ENCODE results near the gene MYH6.
"Not testable (repeated sequence)": the region's sequence is repeated elsewhere in the genome, so short reads cannot be mapped to it uniquely, and the experiment has no call there.

The MYH6 gene

GRCh38 chr14:23435543-23436326, 27.7 kb upstream of the MYH6 start, which contains the start of gene MYH7:
TSS of gene MYH7 (minus strand) at chr14:23435660. CDS start at chr14:23433732, 1,928 bp downstream.
- DNase-seq, result no peak

GRCh38 chr14:23434488-23435222, 26.6 kb upstream of the MYH6 start:
- DNase-seq, result no peak

- DNase-seq, result no peak
Measured at GRCh38 chr14:23433457-23433856, 25.4 kb upstream of the MYH6 start.

- DNase-seq, result no peak
Measured at GRCh38 chr14:23432946-23433345, 24.9 kb upstream of the MYH6 start.

- no peak for DNase-seq
Measured at GRCh38 chr14:23432102-23432925, 24.2 kb upstream of the MYH6 start.

GRCh38 chr14:23431486-23431885, 23.4 kb upstream of the MYH6 start:
- no peak for DNase-seq

- DNase-seq, result no peak
Measured at GRCh38 chr14:23430723-23431085, 22.6 kb upstream of the MYH6 start.

- DNase-seq, result no peak
Measured at GRCh38 chr14:23430016-23430722, 22.1 kb upstream of the MYH6 start.

- no peak for DNase-seq
Measured at GRCh38 chr14:23428686-23429495, 20.8 kb upstream of the MYH6 start.

GRCh38 chr14:23425798-23426197, 17.7 kb upstream of the MYH6 start:
- not testable (repeated sequence) for DNase-seq

- DNase-seq, result no peak
Measured at GRCh38 chr14:23425169-23425568, 17.1 kb upstream of the MYH6 start.

GRCh38 chr14:23423657-23424056, 15.6 kb upstream of the MYH6 start:
- DNase-seq, result no peak

- DNase-seq, result no peak
Measured at GRCh38 chr14:23421594-23421993, 13.5 kb upstream of the MYH6 start.

GRCh38 chr14:23419646-23420045, 11.6 kb upstream of the MYH6 start:
- DNase-seq, result not testable (repeated sequence)

GRCh38 chr14:23418021-23418420, 9.9 kb upstream of the MYH6 start:
- DNase-seq, result no peak

- DNase-seq, result not testable (repeated sequence)
Measured at GRCh38 chr14:23417269-23417668, 9.2 kb upstream of the MYH6 start.

GRCh38 chr14:23416801-23417200, 8.7 kb upstream of the MYH6 start:
- DNase-seq, result no peak

- DNase-seq, result no peak
Measured at GRCh38 chr14:23415821-23416778, 8.0 kb upstream of the MYH6 start.

GRCh38 chr14:23414906-23415820, 7.1 kb upstream of the MYH6 start:
- no peak for DNase-seq
